Spleen (tissue), 7 donors: ENCODE data around the gene MYO6.

Experiments
- CTCF ChIP-seq, 11 experiments: fragments of 200-600 bp in 7 of 11; fragments of 450-650 bp in 4 of 11; sonication (generic) in 4 of 11; IDR thresholded peaks in 8 of 11; conservative IDR thresholded peaks in 3 of 11; 1 replicate in 7 of 11; 2 replicates in 4 of 11; pipeline versions ENCODE4 v1.4.0 to v1.8.0; 2016 to 2021; ENCODE audit warnings: antibody characterized with exemption in 11 of 11, inconsistent platforms in 4 of 11, mild to moderate bottlenecking in 1 of 11
- POLR2A ChIP-seq, 3 donors: fragments of 450-650 bp; IDR thresholded peaks; one replicate each; pipeline ENCODE4 v1.5.1; 2017; ENCODE audit warnings: antibody characterized with exemption in 3 of 3, mild to moderate bottlenecking in 1 of 3
- POLR2AphosphoS5 ChIP-seq, 3 donors: sonication (generic); formaldehyde crosslinking; IDR thresholded peaks; one replicate each; pipeline ENCODE4 v1.5.1; 2017; ENCODE audit warnings: antibody characterized with exemption in 3 of 3
- donor health status: DM: no; HTN: no; CAD: no; lungs with moderate emphysema.
- donor health status: DM: no; HTN: no; CAD: no.
- donor health status: DM: no; HTN: no; CAD: no.

DNA sequence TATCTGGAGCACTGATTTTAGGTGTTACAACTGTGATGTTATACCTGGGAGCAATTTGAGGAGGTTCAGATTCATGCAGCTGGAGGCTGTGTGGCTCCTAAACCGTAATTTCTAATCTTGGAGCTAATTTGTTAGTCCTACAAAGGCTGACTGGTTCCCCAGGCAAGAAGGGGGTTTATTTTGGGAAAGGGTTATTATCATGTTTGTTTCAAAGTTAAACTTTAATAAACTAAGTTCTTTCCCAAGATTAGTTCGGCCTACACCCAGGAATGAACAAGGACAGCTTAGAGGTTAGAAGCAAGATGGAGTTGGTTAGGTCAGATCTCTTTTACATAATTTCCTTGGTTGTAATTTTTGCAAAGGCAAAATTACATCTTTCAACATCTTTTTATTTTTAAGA lies 135.8 kb downstream of the MYO6 start:
- no peak for TF ChIP-seq CTCF (IDR thresholded peaks at IDR 0.05 in 8 of 11, conservative IDR thresholded peaks at IDR 0.05 in 3 of 11)
- TF ChIP-seq POLR2A (IDR thresholded peaks at IDR 0.05) = no peak
- TF ChIP-seq POLR2AphosphoS5 (IDR thresholded peaks at IDR 0.05) = no peak
